COLO668 (cell line): ENCODE results near the gene HAPSTR1.

Experiments
- DNase-seq: peaks from one replicate; lab custom pipeline; 2025; ENCODE audit not compliant: unreplicated experiment; lab: John Stamatoyannopoulos, UW

HAPSTR1 gene

GRCh38 chr16:9119795-9120194, 28.4 kb downstream of the HAPSTR1 start:
- no peak for DNase-seq

GRCh38 chr16:9122342-9122741, 30.9 kb downstream of the HAPSTR1 start:
- DNase-seq, result no peak

GRCh38 chr16:9122969-9123368, 31.5 kb downstream of the HAPSTR1 start:
- DNase-seq, result no peak

GRCh38 chr16:9123401-9123800, 32.0 kb downstream of the HAPSTR1 start:
- no peak for DNase-seq

- DNase-seq, result peak; percentile 72
Observed at GRCh38 chr16:9123871-9124270, 32.4 kb downstream of the HAPSTR1 start.

GRCh38 chr16:9124444-9124843, 33.0 kb downstream of the HAPSTR1 start:
- DNase-seq, result no peak

- DNase-seq, result no peak
Observed at GRCh38 chr16:9124908-9125584, 33.6 kb downstream of the HAPSTR1 start.

GRCh38 chr16:9125658-9126505, 34.4 kb downstream of the HAPSTR1 start:
- DNase-seq, result no peak

- no peak for DNase-seq
Observed at GRCh38 chr16:9126609-9127008, 35.2 kb downstream of the HAPSTR1 start.

- DNase-seq, result no peak
Observed at GRCh38 chr16:9128346-9129342, 37.2 kb downstream of the HAPSTR1 start.

- DNase-seq, result no peak
Observed at GRCh38 chr16:9134306-9134705, 42.9 kb downstream of the HAPSTR1 start.

- DNase-seq, result peak; percentile 50
Observed at GRCh38 chr16:9134739-9135138, 43.3 kb downstream of the HAPSTR1 start.

- no peak for DNase-seq
Observed at GRCh38 chr16:9135797-9136196, 44.4 kb downstream of the HAPSTR1 start.

GRCh38 chr16:9136596-9136995, 45.2 kb downstream of the HAPSTR1 start:
- no peak for DNase-seq

- DNase-seq, result no peak
Observed at GRCh38 chr16:9138021-9138680, 46.7 kb downstream of the HAPSTR1 start.

GRCh38 chr16:9138731-9139501, 47.5 kb downstream of the HAPSTR1 start:
- peak; percentile 58 for DNase-seq

GRCh38 chr16:9139965-9140364, 48.5 kb downstream of the HAPSTR1 start:
- DNase-seq, result no peak
